SW480 (cell line): ENCODE results near the gene NEDD8.

Source experiments
- DNase-seq: peaks from one replicate; pipeline ENCODE4 v3.0.0-alpha.2; 2016; ENCODE audit warnings: low spot score

NEDD8 gene

GRCh38 chr14:24179961-24180796, 52.0 kb downstream of the NEDD8 start:
- DNase-seq, result no peak

GRCh38 chr14:24179294-24179960, 52.7 kb downstream of the NEDD8 start:
- DNase-seq, result no peak

- no peak for DNase-seq
Observed at GRCh38 chr14:24178399-24179178, 53.6 kb downstream of the NEDD8 start.

GRCh38 chr14:24177891-24178290, 54.3 kb downstream of the NEDD8 start:
- DNase-seq, result no peak

- no peak for DNase-seq
Observed at GRCh38 chr14:24177041-24177825, 54.9 kb downstream of the NEDD8 start.

- DNase-seq, result no peak
Observed at GRCh38 chr14:24176599-24176998, 55.6 kb downstream of the NEDD8 start.

- DNase-seq, result no peak
Observed at GRCh38 chr14:24172871-24173281, 59.3 kb downstream of the NEDD8 start.

- DNase-seq, result no peak
Observed at GRCh38 chr14:24172261-24172860, 59.8 kb downstream of the NEDD8 start.

GRCh38 chr14:24171422-24172260, 60.5 kb downstream of the NEDD8 start, which contains the start of gene REC8:
Gene REC8, plus strand, starts transcription at chr14:24172080. Its CDS starts 473 bp downstream, at chr14:24172553.
- no peak for DNase-seq

- no peak for DNase-seq
Observed at GRCh38 chr14:24167469-24168114, 64.6 kb downstream of the NEDD8 start.
